Right kidney (tissue), 1 donor: Measurements from ENCODE around the gene FMNL2.

ENCODE experiments used
- DNase-seq: peaks from one replicate; pipeline ENCODE4 v3.0.0-alpha.2; 2016

The FMNL2 gene

DNA sequence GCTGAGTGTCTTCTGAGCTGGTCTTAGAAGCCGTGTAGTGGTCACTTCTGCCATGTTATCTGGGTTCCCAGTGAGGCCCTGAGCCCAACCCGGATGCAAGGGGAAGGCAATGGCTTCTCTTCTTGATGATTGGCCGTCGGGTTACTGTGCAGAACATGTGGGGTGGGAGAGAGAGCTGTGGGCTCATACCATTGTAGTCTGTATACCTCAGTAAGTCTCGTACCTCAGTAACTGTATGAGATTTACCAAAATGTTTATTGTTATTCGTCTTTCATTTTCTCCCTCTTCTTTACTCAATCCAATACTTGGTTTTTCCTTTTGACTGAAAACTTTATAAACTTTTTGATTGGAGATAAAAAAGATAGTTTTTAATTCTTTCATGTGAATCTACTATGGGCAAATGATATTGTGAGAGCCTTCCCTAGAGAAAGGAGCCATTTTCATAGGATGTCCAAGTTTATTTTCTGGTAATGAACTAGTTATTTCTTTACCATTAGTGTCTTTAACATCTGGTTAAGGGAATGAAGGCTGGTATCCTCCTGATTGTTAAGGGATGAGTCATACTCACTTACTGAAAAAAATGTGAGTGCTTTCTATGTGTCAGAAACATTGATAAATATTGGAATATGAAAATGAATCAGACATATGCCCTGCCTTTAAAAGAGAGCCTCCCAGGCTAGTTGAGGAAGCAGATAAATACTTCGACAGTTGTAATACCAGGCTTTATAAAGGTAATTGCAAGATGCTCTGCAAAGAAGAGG is 252.4 kb downstream of the FMNL2 start:
- DNase-seq, result no peak

DNA sequence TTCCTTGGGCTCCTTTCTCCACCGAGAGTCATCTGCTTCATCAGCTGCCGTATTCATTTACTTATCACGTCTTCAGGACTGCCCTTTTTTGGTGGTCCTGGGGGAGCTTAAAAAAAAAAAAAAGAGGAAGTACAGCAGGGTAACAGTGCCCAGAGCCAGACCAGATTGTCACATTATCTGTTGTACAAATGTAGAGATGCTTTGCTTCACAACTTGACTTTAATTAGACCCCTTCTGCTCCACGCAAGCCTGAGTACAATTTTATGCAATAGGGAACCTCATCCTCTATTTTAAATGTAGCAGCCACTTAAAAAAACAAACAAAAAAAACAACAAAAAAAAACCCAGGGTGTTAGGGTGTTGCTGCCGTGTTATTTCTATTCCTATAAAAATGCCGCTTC is 254.0 kb downstream of the FMNL2 start:
- DNase-seq, result no peak

DNA sequence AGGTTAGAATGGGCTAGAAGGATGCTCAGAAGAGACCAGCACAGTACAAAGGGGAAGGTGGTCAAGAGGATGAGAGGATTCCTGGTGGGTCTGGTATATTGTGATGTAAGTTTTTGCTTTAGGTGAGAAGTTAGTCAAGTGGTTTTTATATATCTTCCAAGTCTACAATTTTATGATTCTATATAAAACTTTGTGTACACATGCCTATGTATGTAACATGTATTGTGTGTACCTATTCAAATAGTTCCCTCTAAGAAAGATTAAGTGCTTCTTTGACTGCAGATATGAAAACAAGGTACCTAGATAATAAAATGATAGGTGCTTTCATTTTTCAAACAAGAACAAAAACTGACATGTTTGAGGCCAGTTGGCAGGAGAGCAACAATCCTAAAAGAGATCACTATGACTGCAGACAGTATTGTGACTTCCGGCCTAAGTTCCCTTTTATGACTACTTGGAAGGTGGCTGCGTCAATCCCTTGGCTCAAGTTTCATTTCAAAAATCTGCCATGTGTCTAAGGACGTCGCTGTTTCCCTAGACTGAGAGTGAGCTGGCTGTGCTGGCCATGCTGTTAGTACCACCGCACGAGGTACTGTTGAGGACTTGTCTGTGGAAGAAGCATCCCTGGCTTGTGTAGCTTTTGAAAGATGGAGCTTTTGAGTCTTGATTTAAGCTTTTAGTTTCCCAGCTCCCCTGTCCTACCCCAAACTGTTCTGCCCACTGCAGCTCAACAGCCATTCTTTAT is 259.2 kb downstream of the FMNL2 start:
- no peak for DNase-seq

DNA sequence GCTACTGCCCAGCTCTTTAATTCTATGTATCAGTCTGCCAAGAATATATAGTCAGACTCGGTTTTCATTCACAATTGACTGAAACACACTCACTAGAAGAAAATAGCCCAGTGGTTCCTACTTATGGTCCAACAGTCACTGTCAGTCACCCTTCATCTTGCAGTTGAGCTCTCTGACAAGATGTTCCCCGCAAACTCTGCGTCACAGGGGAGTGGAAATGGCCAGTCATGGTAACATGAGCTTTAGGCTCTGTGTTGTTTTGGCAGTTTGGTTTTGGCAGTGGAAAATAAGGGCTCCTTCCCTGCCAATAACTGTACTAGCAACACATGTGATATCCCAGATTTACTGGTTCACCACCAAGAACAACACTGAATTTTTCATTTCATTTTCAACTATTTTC is 259.8 kb downstream of the FMNL2 start:
- DNase-seq, result no peak

DNA sequence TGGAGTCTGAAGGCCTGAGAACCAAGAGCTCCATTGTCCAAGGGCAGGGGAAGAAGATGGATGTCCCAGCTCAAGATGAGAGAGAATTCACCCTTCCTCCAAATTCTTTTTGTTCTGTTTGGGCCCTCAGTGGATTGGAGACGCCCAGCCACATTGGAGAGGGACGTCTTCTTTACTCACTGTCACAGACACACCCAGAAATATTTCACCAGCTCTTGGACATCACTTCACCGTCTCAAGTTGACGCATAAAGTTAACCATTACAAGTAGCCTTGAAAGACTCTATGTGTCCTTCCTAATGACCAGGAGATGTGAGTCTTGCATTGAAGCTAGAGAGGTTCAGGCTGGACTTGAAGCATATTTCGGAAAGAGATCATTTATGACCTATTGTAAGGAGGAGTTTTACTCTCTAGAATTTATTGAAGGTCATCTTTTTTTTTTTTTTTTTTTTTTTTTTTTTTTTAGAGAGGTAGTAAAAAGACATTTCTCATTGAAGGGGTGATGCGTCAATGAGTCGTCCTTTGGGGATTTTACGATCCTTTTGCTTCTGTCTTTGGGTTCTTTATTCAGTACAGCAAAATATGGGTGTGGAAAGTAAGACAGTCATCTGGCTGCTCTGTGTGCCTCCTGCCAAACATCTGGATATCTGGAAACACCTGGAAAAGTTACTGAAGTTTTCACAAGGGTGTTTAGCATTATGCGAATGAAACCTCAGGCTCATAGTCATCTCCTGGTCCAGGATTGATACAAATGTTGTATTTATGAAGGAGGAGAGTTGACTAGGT is 264.2 kb downstream of the FMNL2 start:
- no peak for DNase-seq

DNA sequence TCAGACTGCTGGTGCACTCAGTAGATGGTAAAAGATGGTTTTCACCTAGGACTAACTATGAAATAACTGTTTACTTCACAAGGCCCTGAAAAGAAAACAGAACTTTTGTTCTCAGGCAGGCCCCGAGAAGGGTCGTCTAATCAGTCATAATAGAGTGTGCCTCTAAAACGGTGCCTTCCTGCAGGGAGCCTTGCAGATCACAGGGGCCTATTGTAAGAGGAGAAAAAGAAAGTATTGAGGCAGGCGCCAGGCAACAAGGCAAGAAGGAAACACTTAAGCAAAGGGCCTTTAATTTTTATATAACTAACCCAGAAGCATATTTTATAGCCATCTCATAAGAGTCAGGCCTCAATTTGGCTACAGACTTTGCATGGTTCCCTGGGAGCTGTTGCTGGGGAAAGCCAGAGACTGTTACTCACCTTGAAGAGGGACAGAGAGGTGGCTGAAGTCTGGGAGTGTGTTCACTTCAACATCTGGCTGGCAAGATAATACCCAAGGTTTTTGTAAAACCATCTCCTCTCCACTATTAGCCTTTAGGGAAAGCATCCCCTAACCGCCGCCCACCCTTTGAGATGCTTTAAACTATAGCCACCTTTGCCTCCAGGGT is 265.2 kb downstream of the FMNL2 start:
- no peak for DNase-seq

DNA sequence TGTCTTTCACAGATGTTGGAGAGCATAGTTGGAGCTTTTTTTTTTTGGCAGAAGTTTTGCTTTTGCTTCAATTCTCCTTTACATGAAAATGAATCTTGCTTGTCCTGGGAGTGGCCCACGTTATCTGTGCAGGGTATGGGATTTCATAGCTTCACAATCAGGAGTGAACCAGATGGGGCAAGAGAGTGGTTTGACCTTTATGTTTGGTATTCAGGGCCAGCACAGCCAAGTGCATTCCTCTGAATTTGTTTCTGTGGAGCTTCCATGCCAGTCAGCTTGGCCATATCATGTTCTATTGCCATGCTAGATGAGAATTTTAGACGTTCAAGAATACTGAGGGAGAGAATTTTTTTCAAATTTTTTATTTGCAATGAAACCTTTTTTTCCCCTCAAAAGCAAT is 265.7 kb downstream of the FMNL2 start:
- DNase-seq, result no peak

DNA sequence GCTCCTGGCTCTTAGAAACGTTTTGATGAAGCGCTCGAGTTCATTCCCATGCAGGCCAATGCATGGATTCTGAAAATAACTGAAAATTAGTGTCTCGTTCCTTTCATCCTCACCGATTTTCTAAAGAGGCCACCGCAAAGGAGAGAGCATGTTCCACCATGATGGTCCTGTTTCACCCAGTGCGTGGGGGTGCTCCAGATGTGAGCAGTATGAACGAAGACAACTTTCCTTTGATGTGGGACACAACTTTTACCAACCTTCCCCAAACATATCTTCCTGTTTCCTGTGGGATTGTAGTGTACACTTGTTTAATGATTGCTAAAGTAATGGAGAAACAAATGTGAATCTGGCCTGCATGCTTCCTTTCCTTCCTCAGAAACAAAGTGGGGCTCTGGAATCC is 267.8 kb downstream of the FMNL2 start:
- DNase-seq, result no peak

DNA sequence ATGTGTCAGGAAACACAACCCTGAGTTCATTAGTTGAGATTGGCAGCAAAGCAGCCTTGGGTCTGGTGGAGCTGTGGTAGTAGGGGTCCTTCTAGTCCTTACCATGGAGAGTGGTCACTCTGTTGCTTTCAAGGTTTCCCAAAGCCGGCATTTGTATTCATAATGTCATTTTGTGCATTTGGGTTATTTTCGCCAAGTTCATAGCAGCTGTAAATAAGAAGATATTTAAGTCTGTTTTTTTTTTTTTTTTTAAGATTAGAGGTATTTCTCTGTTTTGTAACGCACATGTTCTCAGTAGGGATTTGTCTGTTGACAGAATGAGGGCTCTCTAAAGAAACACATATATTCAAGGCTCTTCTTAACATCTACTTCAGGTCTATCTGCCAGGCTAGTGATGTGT is 268.2 kb downstream of the FMNL2 start:
- DNase-seq, result no peak

DNA sequence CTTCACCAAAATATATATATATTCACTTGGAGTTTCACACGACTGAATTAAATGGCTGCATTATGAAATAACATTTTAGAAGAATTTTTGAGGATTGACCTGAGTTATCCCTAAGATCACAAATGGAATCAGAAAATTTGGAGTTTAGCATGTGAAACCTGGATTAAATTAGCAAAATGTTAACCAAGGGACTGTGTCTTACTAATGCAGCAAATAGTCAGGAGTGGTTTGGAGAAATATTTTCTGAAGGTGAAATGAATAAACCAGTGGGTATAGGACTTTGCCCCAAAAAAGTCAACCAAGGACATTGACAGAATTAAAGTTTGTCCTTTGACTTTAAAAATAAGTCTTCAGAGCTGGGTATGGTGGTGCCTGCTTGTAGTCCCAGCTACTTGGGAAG is 271.1 kb downstream of the FMNL2 start:
- DNase-seq, result no peak

DNA sequence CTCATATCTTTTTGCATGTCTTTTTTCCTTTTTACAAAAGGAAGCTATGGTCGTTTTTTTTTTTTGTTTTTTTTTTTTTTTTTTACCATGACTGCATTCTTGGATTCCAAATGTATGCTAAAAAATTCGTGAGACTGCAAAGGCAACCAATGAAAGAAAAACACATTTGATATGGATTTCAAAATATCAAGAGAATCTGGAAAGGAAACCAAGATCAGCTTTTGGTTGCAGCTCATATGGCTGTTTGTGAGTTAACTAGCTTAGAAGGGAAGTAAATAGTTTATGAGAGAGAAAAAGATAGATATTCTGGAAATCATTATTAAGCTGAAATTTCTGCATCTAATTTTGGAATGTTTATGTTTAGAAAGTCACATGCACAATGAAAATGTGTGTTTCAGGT is 272.0 kb downstream of the FMNL2 start:
- DNase-seq, result no peak

DNA sequence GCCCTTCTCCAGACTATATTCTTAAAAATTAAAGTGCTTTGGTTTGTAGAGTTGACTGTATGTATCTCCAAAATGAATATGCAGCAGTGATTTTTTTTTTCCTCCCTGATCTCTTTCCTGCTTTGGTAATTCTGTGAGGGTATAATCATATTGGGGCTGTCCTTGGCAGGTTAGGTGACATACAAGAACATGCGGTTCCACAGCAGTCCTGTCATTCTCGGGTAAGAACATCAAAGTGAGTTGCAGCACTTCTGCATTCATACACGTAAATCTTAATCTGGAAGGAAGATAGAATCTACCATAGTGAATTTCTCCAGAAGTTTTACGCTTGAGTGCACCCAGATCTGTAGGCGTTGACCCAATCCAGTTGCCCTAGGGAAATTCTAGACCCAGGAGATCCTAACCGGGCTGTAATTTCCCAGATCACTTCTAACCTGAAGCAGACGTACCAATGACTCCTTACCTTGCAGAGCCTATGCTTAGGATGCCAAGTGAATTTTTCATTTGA is 272.9 kb downstream of the FMNL2 start:
- no peak for DNase-seq

DNA sequence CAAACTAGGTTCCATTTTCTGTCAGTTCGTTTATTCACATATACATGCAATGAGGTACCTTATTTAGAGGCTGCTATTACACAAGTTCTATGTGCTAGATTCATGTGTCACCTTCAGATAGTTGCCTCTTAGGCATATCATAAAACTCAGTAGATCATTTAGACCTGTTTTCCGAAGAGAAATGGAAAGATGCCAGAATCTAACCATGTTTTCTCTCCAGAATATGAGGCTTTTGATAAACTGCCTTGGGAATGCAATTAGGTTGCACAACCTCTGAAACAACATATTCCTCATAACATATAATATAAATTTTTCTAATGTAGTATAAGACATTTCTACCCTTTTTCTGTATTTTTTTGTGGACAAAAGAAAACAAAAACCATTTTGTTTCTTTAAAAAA is 274.2 kb downstream of the FMNL2 start:
- no peak for DNase-seq

DNA sequence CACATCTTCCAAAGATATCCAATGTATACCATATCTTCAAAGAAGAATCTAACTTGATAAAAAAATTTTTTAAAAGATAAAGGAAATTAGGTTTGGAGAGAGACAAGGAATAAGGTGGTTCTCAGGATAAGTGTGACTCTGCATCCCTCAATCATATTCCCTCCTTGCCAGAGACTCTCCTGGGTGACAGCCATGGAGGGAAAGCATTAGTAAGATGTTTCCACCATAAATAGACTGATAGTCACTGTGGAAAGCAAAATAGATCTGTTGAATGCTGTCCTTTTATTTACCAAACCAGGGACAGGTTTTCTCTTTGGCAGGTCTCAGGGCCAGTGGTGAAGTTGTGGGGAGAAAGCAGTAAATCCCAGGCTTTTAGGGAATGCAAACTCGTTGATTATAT is 274.7 kb downstream of the FMNL2 start:
- DNase-seq, result no peak

DNA sequence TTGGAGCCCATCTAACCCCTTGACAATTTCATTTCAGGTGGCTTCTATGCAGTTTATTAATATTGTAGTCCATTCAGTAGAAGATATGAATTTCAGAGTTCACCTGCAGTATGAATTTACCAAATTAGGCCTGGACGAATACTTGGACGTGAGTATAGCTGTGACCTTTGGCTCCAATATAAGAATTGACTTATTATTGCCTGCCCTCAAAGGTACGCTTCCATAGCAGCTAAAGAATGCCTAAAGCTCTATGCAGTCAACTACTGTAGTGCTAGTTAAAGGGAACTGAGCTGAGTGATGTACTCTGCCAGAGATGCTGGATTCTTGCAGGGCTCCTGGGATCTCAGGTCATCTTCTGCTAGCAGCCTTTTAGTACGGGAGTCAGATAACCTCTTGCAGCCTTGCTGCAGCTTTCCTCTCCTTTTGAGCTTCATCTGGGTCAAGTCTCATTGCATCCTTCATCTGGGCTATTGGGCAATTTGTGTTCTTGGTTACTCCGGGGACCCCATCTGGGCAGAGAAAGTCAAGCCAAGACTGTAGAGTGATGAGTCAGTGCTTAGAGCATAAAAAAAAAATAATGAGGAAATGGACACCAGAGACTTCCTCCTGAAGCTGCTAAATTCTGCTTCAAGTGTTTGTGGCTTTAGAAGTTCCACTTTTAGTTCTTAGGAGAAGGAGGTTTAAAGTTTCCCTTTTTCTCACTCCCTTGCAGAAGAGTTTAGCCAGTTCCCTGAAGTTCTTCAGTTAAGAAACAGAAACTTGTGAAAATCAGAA is 276.7 kb downstream of the FMNL2 start:
- no peak for DNase-seq

DNA sequence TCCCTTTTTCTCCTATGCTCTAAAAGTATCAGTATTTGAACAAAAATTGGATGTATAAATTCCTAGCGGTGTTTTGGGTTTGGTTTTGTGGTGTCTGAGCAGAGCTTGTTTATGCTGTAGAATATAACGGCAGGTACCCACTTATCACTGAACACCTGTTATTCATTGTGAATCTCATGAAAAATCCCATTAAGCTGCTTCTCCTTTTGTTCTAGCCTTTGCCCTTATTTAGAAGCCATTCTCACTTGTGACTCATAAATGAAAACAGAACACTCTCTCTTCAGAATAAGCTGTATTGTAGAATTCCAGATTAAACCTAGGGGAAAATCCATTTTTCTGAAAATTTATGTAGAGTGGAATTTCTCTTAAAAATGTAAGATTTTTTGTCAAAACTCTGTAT is 278.3 kb downstream of the FMNL2 start:
- DNase-seq, result no peak

DNA sequence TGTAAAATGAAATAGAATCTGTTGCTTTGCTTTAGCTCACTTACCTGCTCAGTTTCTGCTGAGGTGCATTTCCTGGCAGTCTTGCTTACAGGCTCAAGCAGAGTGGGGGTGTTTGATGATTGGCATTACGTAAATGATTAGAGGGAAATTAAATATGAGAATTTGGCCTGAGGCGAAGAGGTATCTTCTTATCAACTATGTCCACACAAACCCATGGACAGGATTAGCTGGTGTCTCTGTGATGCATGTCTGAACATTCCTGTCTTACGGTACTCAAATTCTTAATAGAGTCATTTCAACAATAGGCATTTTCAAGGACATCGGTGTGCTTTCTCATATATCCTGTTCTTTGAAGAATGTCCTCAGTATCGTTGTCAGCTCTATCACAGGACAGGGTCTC is 280.2 kb downstream of the FMNL2 start:
- no peak for DNase-seq

DNA sequence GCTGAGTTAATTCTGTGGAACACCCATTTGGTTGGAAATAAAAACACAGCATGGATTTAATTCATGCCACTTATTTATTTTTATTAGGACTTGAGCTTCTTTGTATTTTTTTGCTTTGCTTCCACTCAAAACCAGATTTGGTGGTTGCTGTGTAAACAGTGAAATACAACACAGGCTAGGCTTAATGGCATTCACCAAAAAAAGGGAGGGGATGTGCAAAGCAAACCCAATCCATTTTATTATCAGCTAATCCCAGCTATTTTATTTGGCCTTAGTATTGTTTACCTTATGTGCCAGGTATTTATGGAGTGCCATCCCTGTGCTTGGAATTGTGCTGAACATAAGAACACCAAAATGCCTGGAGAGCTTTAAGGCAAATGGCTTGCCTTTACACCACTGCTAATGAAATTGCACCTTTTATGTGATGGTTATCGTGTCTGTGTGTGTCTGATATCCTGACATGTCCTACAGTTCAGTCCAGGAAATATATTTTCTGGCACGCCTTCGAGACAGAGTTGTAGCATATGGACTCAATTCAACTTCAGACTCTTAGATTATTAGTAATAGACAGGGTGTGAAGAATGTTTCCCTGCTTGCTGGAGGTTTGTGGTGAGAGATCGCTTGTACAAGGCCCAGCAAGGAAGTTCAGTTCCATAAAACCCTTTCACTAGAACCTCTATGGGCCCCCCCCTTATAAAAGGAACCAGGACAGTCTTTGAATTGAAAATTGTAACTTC is 282.6 kb downstream of the FMNL2 start:
- DNase-seq, result no peak

DNA sequence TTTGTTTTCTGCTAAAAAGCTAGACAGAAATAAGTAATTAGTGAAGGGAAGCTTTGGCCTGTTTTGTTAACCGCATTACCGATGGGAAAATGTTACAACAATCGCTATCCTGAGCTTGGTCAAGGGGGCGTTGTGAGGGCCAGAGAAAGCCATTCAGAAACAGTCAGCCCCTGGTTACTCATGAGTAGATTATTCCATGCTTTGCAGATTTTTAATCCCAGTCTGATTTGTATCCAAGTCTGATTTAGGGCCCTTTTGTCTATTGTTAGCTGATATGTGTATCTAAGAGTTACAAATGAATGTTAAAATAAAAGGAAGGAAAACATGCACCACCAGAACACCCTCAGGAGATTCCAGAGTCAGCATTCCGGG is 283.2 kb downstream of the FMNL2 start:
- DNase-seq, result no peak

DNA sequence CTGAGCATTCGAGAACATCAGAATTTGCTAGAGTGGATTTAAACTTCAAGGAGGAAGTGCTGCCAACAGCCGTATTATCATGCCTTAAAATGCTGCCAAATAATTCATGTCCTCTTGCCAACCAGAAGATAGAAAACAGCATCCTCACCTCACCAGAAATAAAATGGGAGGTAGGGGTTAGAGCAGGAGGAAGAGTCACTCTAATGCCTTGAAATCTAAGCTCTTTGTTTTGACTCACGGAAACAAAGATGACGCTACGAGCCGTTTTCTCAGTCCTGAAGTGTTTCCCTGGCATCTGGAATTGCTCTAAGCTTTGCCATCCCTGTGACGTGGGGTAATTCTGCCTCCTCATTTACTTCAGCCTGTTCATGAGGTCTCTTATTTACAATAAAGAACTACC is 285.2 kb downstream of the FMNL2 start:
- DNase-seq, result no peak

DNA sequence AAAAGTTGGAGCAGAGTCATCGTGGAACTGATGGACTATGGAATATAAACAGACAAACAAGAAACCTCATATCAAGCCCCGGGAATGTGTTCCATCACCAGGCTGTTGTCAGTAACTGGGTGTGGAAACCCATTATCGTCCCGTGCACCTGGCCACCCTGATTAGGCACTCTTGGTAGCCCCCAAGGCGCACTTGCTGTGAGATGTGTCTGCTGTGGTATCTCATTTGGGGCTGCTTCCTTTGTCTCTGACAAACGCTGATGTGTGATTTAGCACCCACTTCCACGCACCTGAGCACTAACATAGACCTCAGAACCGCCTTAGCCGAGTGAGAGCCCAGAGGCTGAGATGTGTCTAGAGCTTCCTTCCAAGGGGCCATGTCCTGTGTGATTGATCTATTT is 286.0 kb downstream of the FMNL2 start:
- DNase-seq, result no peak
